ENCODE measurements around the gene NCAM1.

The NCAM1 gene

DNA sequence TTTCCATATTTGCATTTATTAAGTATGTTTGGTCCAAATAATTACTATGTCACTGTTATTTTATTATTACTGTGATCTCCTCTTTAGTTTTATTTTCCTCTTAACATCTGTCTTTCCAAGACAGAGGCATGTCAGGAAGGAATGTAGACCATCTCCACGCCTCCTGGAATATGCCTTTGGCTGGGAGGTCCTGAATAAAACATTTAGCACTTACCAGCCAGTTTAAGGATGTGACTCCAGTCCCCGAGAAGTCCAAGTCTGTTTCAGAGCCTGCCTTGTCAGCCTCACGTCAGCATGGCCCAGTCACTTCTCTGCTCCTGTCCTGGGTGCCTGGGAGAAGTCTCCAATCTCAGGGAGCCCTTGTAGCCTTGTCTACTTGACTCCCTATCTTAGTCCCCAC, 74.5 kb downstream of the NCAM1 start:
- WGBS, result 81% methylated on average over 3 of the region's 3 CpGs
- Histone ChIP-seq H2BK12ac (ENCODE audit: low read length in 2 of 2) (no peak overlapping the region), H3K9me3 (ENCODE audit: control insufficient read depth, low read length) (no peaks in the 10 kb centered on the region), H2AK5ac (ENCODE audit: low read length, severe bottlenecking) (no peak overlapping the region), H2BK5ac (ENCODE audit: low read depth, low read length, poor library complexity, severe bottlenecking) (no peak overlapping the region), H3K27ac (ENCODE audit: low read length, poor library complexity, severe bottlenecking) (no peak overlapping the region), H4K91ac (ENCODE audit: low read length) (no peak overlapping the region), H4K8ac (ENCODE audit: low read length) (no peak overlapping the region), H3K4ac (ENCODE audit: low read depth in 1 of 2, low read length in 2 of 2) (no peak overlapping the region), H3K4me1 (ENCODE audit: control insufficient read depth, insufficient read depth, low read depth, low read length) (no peaks in the 10 kb centered on the region), H3K4me3 (ENCODE audit: insufficient read depth in 1 of 2, low read depth in 1 of 2, low read length in 2 of 2) (no peak overlapping the region), H3K36me3 (ENCODE audit: control insufficient read depth in 1 of 2, insufficient read depth in 2 of 2, low read depth in 1 of 2, low read length in 2 of 2) (no peaks in the 10 kb centered on the region), H3K79me1 (replicated peaks; ENCODE audit: low read length, poor library complexity, severe bottlenecking) (no peaks in the 10 kb centered on the region), H3K18ac (ENCODE audit: low read depth in 1 of 2, low read length in 2 of 2) (peak overlapping the region in 1 of 2 experiments; percentile 21), H3K4me2 (ENCODE audit: low read length, poor library complexity, severe bottlenecking) (no peak overlapping the region), H3K14ac (ENCODE audit: low read length in 2 of 2) (no peak overlapping the region), H3K23ac (ENCODE audit: low read length in 2 of 2) (no peak overlapping the region), H2BK120ac (ENCODE audit: low read depth, low read length) (no peak overlapping the region), H3K9ac (ENCODE audit: low read length) (no peak overlapping the region), H2BK15ac (ENCODE audit: low read depth, poor library complexity, severe bottlenecking) (no peak overlapping the region), H3K27me3 (ENCODE audit: control insufficient read depth in 1 of 2, insufficient read depth in 1 of 2, low read length in 2 of 2) (peaks cover 0 to 12% of the 10 kb centered on the region in 2 experiments), H2AFZ (ENCODE audit: low read depth, low read length) (no peak overlapping the region)
- no peak for DNase-seq

DNA sequence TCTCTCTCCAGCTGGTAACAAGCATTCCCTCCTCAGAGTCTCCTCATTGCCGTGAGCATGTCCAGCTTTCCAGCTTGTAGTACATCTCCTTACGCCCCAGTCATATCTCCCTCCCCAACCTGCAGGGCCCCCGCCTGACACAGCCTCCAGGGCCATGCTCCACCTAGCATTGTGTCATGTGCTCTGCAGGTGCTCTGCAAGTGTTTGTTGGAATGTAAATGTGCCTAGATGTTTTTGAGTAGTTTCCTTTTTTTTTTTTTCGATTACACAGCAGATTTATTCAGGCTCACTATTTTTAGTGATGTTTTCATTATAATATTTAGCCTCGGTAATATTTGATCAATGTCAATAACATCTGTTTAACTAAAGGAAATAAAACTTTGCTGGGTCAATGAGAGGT, 82.5 kb downstream of the NCAM1 start:
- Histone ChIP-seq H3K18ac (ENCODE audit: low read depth in 1 of 2, low read length in 2 of 2) (no peak overlapping the region), H2BK120ac (ENCODE audit: low read depth, low read length) (no peak overlapping the region), H3K14ac (ENCODE audit: low read length in 2 of 2) (no peak overlapping the region), H4K8ac (ENCODE audit: low read length) (no peak overlapping the region), H2BK5ac (ENCODE audit: low read depth, low read length, poor library complexity, severe bottlenecking) (no peak overlapping the region), H2AK5ac (ENCODE audit: low read length, severe bottlenecking) (no peak overlapping the region), H3K9ac (ENCODE audit: low read length) (no peak overlapping the region), H3K23ac (ENCODE audit: low read length in 2 of 2) (no peak overlapping the region), H4K91ac (ENCODE audit: low read length) (no peak overlapping the region), H2AFZ (ENCODE audit: low read depth, low read length) (no peak overlapping the region), H3K4me2 (ENCODE audit: low read length, poor library complexity, severe bottlenecking) (no peak overlapping the region), H3K4ac (ENCODE audit: low read depth in 1 of 2, low read length in 2 of 2) (no peak overlapping the region), H3K9me3 (ENCODE audit: control insufficient read depth, low read length) (no peaks in the 10 kb centered on the region), H3K27ac (ENCODE audit: low read length, poor library complexity, severe bottlenecking) (no peak overlapping the region), H3K4me1 (ENCODE audit: control insufficient read depth, insufficient read depth, low read depth, low read length) (no peaks in the 10 kb centered on the region), H3K36me3 (ENCODE audit: control insufficient read depth in 1 of 2, insufficient read depth in 2 of 2, low read depth in 1 of 2, low read length in 2 of 2) (no peaks in the 10 kb centered on the region), H2BK12ac (ENCODE audit: low read length in 2 of 2) (no peak overlapping the region), H3K4me3 (ENCODE audit: insufficient read depth in 1 of 2, low read depth in 1 of 2, low read length in 2 of 2) (no peak overlapping the region), H2BK15ac (ENCODE audit: low read depth, poor library complexity, severe bottlenecking) (no peak overlapping the region), H3K79me1 (replicated peaks; ENCODE audit: low read length, poor library complexity, severe bottlenecking) (no peaks in the 10 kb centered on the region), H3K27me3 (ENCODE audit: control insufficient read depth in 1 of 2, insufficient read depth in 1 of 2, low read length in 2 of 2) (peaks cover 0 to 6% of the 10 kb centered on the region in 2 experiments)
- 90% methylated on average over 1 of the region's 5 CpGs for WGBS
- no peak for DNase-seq

DNA sequence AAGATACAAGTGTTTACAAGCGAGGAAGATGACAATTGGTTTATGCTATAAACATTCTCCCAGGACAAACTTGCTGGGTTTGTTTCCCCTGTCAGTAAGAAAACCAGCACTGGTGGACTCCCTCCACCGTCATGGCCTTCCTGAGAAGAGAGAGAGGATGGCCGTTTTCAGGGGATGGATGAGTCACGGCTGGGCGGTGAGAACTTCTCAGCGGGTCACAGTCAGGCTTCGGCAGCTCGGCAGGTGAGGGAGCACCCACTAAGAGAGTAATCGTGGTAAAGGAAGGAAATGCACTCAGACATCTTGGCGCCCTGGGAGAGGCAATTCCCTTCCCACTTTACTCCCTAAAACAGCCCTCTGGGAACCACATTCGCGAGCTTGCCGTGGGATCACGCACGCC, 83.9 kb downstream of the NCAM1 start:
- no peak overlapping the region for H2BK5ac ChIP-seq (ENCODE audit: low read depth, low read length, poor library complexity, severe bottlenecking)
- no peaks in the 10 kb centered on the region for H3K79me1 ChIP-seq (replicated peaks; ENCODE audit: low read length, poor library complexity, severe bottlenecking)
- H3K27me3 ChIP-seq (ENCODE audit: control insufficient read depth in 1 of 2, insufficient read depth in 1 of 2, low read length in 2 of 2), result peaks cover 0 to 4% of the 10 kb centered on the region in 2 experiments
- no peak overlapping the region for H3K18ac ChIP-seq (ENCODE audit: low read depth in 1 of 2, low read length in 2 of 2)
- H3K9ac ChIP-seq (ENCODE audit: low read length), result no peak overlapping the region
- peak overlapping the region; percentile 46 for H4K8ac ChIP-seq (ENCODE audit: low read length)
- H2BK12ac ChIP-seq (ENCODE audit: low read length in 2 of 2), result peak overlapping the region in 1 of 2 experiments; percentile 54
- WGBS, result 84% methylated on average over 15 of the region's 15 CpGs
- DNase-seq, result no peak
- H2AK5ac ChIP-seq (ENCODE audit: low read length, severe bottlenecking), result no peak overlapping the region
- no peak overlapping the region for H2BK15ac ChIP-seq (ENCODE audit: low read depth, poor library complexity, severe bottlenecking)
- H2BK120ac ChIP-seq (ENCODE audit: low read depth, low read length), result no peak overlapping the region
- H3K23ac ChIP-seq (ENCODE audit: low read length in 2 of 2), result no peak overlapping the region
- no peak overlapping the region for H3K27ac ChIP-seq (ENCODE audit: low read length, poor library complexity, severe bottlenecking)
- no peak overlapping the region for H4K91ac ChIP-seq (ENCODE audit: low read length)
- H3K4ac ChIP-seq (ENCODE audit: low read depth in 1 of 2, low read length in 2 of 2), result no peak overlapping the region
- H3K4me3 ChIP-seq (ENCODE audit: insufficient read depth in 1 of 2, low read depth in 1 of 2, low read length in 2 of 2), result no peak overlapping the region
- no peaks in the 10 kb centered on the region for H3K36me3 ChIP-seq (ENCODE audit: control insufficient read depth in 1 of 2, insufficient read depth in 2 of 2, low read depth in 1 of 2, low read length in 2 of 2)
- no peaks in the 10 kb centered on the region for H3K9me3 ChIP-seq (ENCODE audit: control insufficient read depth, low read length)
- no peak overlapping the region for H3K14ac ChIP-seq (ENCODE audit: low read length in 2 of 2)
- H2AFZ ChIP-seq (ENCODE audit: low read depth, low read length), result no peak overlapping the region
- no peaks in the 10 kb centered on the region for H3K4me1 ChIP-seq (ENCODE audit: control insufficient read depth, insufficient read depth, low read depth, low read length)
- H3K4me2 ChIP-seq (ENCODE audit: low read length, poor library complexity, severe bottlenecking), result no peak overlapping the region

DNA sequence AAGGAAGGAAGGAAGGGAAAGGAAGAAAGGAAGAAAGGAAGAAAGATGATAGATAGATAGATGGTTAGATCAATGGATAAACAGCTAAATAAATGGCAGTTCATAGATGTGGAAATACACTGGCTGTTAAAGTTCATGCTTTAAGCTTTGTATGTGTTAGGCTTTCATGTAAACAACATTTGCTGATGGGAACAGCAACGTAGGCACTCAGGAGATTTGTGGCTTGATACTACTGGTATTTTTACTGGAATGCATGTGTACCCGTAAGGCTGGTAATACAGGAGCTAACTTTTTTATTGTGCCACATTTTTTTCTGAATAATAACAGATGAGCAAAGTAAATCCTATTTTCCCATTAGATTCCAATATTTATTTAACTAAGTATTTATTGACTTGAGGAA, 85.6 kb downstream of the NCAM1 start:
- Histone ChIP-seq H3K14ac (ENCODE audit: low read length in 2 of 2) (no peak overlapping the region), H3K4me1 (ENCODE audit: control insufficient read depth, insufficient read depth, low read depth, low read length) (no peaks in the 10 kb centered on the region), H3K9me3 (ENCODE audit: control insufficient read depth, low read length) (no peaks in the 10 kb centered on the region), H2AFZ (ENCODE audit: low read depth, low read length) (no peak overlapping the region), H2BK120ac (ENCODE audit: low read depth, low read length) (no peak overlapping the region), H2BK5ac (ENCODE audit: low read depth, low read length, poor library complexity, severe bottlenecking) (no peak overlapping the region), H3K9ac (ENCODE audit: low read length) (no peak overlapping the region), H3K18ac (ENCODE audit: low read depth in 1 of 2, low read length in 2 of 2) (no peak overlapping the region), H3K4me3 (ENCODE audit: insufficient read depth in 1 of 2, low read depth in 1 of 2, low read length in 2 of 2) (no peak overlapping the region), H2AK5ac (ENCODE audit: low read length, severe bottlenecking) (no peak overlapping the region), H3K4me2 (ENCODE audit: low read length, poor library complexity, severe bottlenecking) (no peak overlapping the region), H3K27ac (ENCODE audit: low read length, poor library complexity, severe bottlenecking) (no peak overlapping the region), H3K27me3 (ENCODE audit: control insufficient read depth in 1 of 2, insufficient read depth in 1 of 2, low read length in 2 of 2) (peaks cover 0 to 4% of the 10 kb centered on the region in 2 experiments), H3K4ac (ENCODE audit: low read depth in 1 of 2, low read length in 2 of 2) (no peak overlapping the region), H4K91ac (ENCODE audit: low read length) (no peak overlapping the region), H2BK12ac (ENCODE audit: low read length in 2 of 2) (no peak overlapping the region), H3K79me1 (replicated peaks; ENCODE audit: low read length, poor library complexity, severe bottlenecking) (no peaks in the 10 kb centered on the region), H3K23ac (ENCODE audit: low read length in 2 of 2) (no peak overlapping the region), H4K8ac (ENCODE audit: low read length) (no peak overlapping the region), H2BK15ac (ENCODE audit: low read depth, poor library complexity, severe bottlenecking) (no peak overlapping the region), H3K36me3 (ENCODE audit: control insufficient read depth in 1 of 2, insufficient read depth in 2 of 2, low read depth in 1 of 2, low read length in 2 of 2) (no peaks in the 10 kb centered on the region)
- WGBS, result 15% methylated on average over 1 of the region's 2 CpGs
- DNase-seq, result peak; percentile 29

Data from mesenchymal stem cell (in vitro differentiated cells and primary cell).